ENCODE results near the gene PTPRD.

DNA sequence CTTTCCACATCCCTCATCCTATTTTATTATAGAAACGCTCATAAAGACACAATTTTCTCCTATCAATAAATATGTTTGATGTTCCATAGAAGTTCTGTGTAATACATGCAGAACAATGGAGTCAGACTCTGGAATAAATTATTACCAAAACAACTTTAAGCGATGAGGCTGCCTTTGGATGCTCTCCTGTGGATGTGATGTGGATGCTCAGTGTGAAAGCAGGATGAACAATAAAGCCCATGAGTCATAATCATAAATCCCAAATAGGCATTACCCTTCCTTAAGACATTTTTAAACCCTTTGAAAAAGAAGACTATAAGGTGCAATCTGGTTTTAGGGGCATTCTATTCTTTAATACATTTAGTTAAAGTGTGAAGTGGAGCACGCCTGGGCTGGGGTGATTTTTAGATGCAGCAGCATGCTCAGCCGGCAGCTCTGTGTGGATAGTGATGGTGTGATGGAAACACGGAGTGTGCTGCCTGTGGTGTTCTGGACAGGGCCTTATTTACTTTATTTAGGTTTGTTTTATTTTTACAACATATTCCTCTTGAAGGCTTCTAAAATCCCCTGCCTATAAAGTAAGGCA, 991.4 kb downstream of the PTPRD start:
- TF ChIP-seq ZNF77 (CRISPR knock-in tag; IDR thresholded peaks at IDR 0.05) (no peak), HDAC1 (IDR thresholded peaks at IDR 0.05) (no peak)
- TF ChIP-seq, protein P1, sequence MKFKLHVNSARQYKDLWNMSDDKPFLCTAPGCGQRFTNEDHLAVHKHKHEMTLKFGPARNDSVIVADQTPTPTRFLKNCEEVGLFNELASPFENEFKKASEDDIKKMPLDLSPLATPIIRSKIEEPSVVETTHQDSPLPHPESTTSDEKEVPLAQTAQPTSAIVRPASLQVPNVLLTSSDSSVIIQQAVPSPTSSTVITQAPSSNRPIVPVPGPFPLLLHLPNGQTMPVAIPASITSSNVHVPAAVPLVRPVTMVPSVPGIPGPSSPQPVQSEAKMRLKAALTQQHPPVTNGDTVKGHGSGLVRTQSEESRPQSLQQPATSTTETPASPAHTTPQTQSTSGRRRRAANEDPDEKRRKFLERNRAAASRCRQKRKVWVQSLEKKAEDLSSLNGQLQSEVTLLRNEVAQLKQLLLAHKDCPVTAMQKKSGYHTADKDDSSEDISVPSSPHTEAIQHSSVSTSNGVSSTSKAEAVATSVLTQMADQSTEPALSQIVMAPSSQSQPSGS (CRISPR knock-in tag; IDR thresholded peaks at IDR 0.05) = no peak
